ENCODE measurements around the gene TMEM50B. TPM values are rescaled to one million over a fixed set of nuclear protein-coding genes. Genes with fewer than 3 reads are reported as not detected.

The TMEM50B gene
- total and polyA plus RNA-seq, 2 of the 8 experiments (the other 6 are each of a cell fraction or from before 2014, with no cell fraction given) = 16.8 to 20.5 TPM

GRCh38 chr21:33479679-33480480 is at the start of gene TMEM50B (continued):
- TF ChIP-seq KDM4A (IDR thresholded peaks at IDR 0.05; ENCODE audit: low read depth, low read length, severe bottlenecking) = peak; percentile 81
- no peak for TF ChIP-seq SAP30 (IDR thresholded peaks at IDR 0.05; ENCODE audit: insufficient read depth, insufficient replicate concordance, low read length)
- TF ChIP-seq, protein P1, sequence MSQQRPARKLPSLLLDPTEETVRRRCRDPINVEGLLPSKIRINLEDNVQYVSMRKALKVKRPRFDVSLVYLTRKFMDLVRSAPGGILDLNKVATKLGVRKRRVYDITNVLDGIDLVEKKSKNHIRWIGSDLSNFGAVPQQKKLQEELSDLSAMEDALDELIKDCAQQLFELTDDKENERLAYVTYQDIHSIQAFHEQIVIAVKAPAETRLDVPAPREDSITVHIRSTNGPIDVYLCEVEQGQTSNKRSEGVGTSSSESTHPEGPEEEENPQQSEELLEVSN (IDR thresholded peaks at IDR 0.05) = no peak
- TF ChIP-seq SRF (IDR thresholded peaks at IDR 0.05; ENCODE audit: low read depth, low read length) = no peak
- no peak for TF ChIP-seq RFX5 (IDR thresholded peaks at IDR 0.05; ENCODE audit: borderline replicate concordance, low read depth, low read length)
- no peak for TF ChIP-seq EZH2 (IDR thresholded peaks at IDR 0.05; ENCODE audit: low read depth, low read length, severe bottlenecking)
- no peak for TF ChIP-seq GTF2F1 (IDR thresholded peaks at IDR 0.05; ENCODE audit: borderline replicate concordance, low read depth, low read length)
- no peak for TF ChIP-seq SIX5 (IDR thresholded peaks at IDR 0.05; ENCODE audit: low read depth, low read length)
- TF ChIP-seq HDAC6 (IDR thresholded peaks at IDR 0.05; ENCODE audit: low read depth, low read length) = no peak
- TF ChIP-seq YY1 (IDR thresholded peaks at IDR 0.05; ENCODE audit: low read depth, low read length) = peak; percentile 74; the same call in 1 of the 2 replicates
- TF ChIP-seq CEBPB (IDR thresholded peaks at IDR 0.05; ENCODE audit: low read depth, low read length) = no peak
- TF ChIP-seq SIN3A (conservative IDR thresholded peaks at IDR 0.05 in 1 of 2, IDR thresholded peaks at IDR 0.05 in 1 of 2; ENCODE audit: low read depth in 1 of 2, low read length in 2 of 2) = peak; percentile 10 to 65; a peak in 1 of 4 replicates
- TF ChIP-seq EP300 (IDR thresholded peaks at IDR 0.05; ENCODE audit: borderline replicate concordance in 1 of 2, low read depth in 2 of 2, low read length in 2 of 2) = peak in 1 of 2 experiments; percentile 4; a peak in 1 of 3 replicates
- TF ChIP-seq TAF1 (IDR thresholded peaks at IDR 0.05; ENCODE audit: low read depth, low read length) = peak; percentile 96
- no peak for TF ChIP-seq RNF2 (IDR thresholded peaks at IDR 0.05; ENCODE audit: borderline replicate concordance, low read depth, low read length, missing control alignments, poor library complexity, severe bottlenecking)
- no peak for TF ChIP-seq SP4 (IDR thresholded peaks at IDR 0.05; ENCODE audit: low read length)
- TF ChIP-seq MAX (IDR thresholded peaks at IDR 0.05) = no peak
- TF ChIP-seq SUZ12 (IDR thresholded peaks at IDR 0.05; ENCODE audit: low read length) = no peak
- TF ChIP-seq, protein P2, sequence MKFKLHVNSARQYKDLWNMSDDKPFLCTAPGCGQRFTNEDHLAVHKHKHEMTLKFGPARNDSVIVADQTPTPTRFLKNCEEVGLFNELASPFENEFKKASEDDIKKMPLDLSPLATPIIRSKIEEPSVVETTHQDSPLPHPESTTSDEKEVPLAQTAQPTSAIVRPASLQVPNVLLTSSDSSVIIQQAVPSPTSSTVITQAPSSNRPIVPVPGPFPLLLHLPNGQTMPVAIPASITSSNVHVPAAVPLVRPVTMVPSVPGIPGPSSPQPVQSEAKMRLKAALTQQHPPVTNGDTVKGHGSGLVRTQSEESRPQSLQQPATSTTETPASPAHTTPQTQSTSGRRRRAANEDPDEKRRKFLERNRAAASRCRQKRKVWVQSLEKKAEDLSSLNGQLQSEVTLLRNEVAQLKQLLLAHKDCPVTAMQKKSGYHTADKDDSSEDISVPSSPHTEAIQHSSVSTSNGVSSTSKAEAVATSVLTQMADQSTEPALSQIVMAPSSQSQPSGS (IDR thresholded peaks at IDR 0.05; ENCODE audit: low read length) = no peak
